Measurements from ENCODE around the gene CFAP52.

GRCh38 chr17:9566067-9566466 lies 10.4 kb upstream of the CFAP52 start:
- TF ChIP-seq, protein P1, sequence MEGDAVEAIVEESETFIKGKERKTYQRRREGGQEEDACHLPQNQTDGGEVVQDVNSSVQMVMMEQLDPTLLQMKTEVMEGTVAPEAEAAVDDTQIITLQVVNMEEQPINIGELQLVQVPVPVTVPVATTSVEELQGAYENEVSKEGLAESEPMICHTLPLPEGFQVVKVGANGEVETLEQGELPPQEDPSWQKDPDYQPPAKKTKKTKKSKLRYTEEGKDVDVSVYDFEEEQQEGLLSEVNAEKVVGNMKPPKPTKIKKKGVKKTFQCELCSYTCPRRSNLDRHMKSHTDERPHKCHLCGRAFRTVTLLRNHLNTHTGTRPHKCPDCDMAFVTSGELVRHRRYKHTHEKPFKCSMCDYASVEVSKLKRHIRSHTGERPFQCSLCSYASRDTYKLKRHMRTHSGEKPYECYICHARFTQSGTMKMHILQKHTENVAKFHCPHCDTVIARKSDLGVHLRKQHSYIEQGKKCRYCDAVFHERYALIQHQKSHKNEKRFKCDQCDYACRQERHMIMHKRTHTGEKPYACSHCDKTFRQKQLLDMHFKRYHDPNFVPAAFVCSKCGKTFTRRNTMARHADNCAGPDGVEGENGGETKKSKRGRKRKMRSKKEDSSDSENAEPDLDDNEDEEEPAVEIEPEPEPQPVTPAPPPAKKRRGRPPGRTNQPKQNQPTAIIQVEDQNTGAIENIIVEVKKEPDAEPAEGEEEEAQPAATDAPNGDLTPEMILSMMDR (IDR thresholded peaks at IDR 0.05; ENCODE audit: insufficient read depth, low read length, poor library complexity, severe bottlenecking), result no peak
- TF ChIP-seq EZH2phosphoT487 (conservative IDR thresholded peaks at IDR 0.05; ENCODE audit: low read length), result no peak
